IPS-NIHi7 (cell line): ENCODE data around the gene ITPR3.
"Not testable (repeated sequence)": the region's sequence is repeated elsewhere in the genome, so short reads cannot be mapped to it uniquely, and the experiment has no call there.

ENCODE experiments used
- DNase-seq: peaks from one replicate; pipeline ENCODE4 v3.0.0; 2012; ENCODE audit warnings: mixed read lengths; ENCODE audit errors: extremely low spot score

Gene ITPR3

DNA sequence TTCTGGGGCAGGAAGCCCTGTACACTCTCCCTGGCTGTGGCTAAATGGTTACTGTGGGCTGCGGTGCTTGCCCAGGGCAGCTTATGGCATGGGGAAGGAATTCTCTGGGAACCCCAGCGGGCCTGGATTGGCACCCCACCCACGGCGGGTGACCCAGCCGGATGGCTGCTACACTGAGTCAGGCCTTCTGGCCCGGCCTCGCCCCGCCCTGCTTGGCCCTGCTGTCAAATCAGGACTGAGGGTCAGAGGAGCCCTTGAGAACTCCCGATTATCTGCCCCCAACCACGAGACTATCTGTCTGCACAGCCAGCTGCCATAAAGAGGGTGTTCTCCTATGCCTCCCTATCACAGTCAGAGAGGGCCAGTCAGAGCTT lies 7.3 kb upstream of the ITPR3 start:
- no peak for DNase-seq

DNA sequence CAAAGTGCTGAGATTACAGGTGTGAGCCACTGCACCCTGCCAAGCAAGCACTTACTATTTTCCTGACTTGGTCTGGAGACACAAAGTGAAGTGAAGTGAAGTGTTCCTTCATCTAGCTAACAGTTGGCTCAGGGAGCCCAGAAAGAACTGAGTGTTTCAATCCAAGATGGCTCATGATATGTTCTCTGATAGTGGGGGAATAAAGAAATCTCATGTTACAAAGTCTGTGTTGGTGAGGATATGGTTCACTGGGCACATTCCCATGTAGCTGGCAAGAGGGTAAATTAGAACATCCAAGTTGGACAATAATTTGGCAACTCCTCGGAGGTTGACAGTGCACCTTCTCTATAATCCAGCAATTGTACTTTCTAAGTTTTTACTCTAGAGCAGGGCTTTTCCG lies 5.0 kb upstream of the ITPR3 start:
- DNase-seq = no peak

DNA sequence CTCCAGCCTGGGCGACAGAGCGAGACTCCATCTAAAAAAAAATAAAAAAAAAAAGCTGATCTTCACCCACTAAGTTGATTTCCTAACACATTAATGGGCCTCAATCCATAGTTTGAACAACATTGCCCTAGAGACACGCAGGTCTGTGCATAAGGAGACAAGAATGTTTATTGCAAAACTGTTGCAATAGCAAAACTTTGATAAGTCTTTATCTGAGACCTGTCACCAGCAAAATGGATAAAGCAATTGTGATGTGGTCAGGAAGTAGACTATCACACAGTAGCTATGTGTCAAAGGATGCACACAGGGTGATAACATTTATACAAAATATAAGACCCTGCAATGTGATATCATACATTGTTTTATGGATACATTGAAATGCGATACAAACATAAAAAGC lies 4.2 kb upstream of the ITPR3 start:
- no peak for DNase-seq

DNA sequence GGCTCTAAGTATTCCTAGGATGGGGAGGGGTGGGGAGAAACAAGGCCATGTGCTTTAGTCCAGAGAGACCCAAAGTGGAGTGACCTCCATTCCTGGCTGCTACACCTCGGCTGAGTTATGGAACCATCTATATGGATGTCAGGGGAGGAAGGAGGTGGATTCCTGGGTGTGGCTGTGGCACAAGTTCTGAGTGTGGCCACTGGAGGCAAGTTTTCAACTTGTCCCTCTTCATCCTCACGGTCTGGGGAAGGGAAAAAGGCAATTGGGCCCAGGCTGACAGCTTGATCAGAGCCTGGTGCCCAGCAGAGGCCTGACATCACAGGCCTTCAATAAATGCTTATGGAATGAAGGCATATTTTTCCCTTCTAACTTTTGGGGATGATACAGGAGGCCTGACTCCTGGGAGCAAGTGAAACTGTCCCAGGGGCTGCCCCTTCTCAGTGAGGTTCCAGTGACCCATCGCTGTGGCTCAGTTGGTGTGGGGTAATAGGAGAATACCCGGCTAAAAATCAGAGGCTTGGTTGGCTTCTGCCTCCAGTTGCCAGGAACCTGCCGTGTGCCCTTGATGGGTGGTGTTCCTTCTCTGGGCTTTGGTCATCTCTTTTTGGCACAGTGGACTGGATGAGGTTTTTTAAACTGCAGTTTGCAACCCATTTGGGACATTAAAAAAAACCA lies 1.8 kb upstream of the ITPR3 start:
- DNase-seq = no peak

DNA sequence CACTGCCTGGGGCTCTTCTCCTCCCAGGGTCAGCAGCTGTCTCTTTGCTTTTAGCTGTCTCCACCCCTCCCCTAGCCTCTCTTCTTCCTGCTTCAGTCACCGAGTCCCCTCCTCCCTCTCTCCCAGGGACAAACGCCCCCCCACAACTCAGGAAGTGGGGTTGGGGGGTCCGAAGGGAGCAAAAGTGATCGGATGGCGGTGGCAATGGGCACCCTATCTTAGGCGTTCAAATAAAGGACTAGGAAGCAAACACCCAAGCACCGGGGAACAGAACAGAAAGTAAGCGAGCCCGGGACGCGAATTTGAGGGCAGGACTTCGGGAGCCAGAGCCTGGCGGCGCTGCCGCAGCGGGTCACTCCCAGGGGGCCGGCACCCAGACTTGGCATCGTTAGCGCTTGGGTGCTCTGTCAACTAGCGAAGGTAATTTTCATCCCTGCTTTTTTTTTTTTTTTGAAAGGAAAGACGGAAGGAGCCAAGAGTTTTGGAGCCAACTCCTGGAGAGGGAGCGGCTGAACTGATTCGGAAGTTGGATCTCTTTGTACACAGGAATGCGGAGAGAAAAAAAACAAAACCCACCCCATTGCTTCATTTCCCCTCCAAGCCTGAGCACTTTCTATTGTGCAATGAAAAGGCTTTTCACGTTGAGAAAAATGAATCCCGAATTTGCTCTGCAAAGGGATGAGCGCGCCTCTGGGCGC lies 815 bp upstream of the ITPR3 start:
- DNase-seq = no peak

DNA sequence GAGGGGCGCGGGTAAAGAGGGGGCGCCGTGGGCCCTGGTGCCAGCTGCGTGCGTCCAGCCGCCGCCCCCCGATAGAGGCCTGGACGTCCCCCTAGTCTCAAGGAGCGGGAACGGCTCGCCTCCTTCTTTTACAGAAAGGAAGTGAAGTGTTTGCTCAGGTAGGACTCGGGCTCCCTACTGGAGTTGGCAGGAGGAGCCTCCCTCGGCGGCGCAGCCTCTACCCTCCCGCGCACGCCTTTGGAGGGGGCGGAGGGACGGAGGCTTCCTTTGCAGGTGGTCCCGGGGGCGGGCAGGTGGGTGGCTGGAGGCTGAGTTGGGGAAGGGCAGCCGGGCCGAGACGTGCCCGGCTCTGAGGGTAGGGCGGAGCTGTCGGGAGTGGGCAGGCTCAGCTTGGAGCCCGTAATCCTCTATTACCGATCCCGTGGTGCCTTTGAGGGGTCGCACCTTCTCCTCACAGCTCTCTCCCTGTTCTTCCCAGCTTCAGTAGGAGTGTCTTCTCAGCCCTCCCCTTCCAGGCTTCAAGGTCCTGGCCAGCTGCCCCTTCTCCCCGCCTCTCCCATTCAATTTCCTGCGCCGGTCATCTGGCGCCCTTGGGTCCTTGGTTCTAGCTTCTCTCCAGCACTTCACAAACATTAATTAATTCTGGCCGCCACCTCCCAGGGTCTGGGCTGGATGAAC lies 728 bp downstream of the ITPR3 start:
- peak; percentile 73 for DNase-seq

DNA sequence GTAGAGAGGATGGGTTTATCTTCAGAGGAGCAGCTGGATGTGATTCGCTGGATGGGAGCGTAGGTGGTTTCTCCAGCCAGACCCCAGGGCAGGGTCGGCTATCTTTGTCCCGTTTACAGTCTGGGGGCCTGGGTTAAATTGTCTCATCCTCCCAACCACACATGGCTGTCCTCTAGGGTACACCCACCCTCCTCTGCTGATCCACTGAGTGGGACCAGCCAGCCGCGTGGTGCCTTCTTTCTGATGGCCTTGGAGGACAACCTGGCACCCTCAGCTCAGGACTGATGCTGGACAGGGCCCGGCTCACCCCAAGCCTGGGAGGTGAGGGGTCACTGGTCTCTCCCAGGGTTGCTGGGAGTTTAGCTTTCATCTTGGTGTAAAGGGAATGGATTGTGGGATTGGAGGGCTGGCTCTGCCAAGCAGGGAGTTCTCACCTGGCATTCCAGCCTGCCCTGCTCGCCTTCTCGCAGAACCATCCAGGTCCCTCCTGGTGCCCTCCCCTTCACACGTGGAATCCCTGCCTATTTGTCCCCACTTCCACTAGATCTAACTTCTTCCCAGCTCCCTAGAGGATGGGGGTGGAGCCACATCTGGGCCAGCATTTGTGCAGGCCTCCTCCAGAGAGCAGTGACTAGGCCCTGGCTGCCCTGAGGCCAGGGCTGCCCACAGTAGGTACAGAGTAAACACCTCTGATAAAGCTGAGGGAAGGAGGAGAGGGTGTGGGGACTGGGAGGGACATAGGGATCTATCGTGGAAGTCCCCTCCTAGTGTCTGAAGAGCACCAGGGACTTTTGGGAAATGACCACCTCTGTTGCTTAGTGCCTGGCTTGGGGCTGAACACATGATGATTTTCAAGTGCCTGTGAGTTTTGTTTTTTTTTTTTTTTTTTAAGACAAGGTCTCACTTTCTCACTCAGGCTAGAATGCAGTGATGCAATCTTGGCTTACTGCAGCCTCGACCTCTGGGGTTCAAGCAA lies 1.6 kb downstream of the ITPR3 start:
- no peak for DNase-seq

DNA sequence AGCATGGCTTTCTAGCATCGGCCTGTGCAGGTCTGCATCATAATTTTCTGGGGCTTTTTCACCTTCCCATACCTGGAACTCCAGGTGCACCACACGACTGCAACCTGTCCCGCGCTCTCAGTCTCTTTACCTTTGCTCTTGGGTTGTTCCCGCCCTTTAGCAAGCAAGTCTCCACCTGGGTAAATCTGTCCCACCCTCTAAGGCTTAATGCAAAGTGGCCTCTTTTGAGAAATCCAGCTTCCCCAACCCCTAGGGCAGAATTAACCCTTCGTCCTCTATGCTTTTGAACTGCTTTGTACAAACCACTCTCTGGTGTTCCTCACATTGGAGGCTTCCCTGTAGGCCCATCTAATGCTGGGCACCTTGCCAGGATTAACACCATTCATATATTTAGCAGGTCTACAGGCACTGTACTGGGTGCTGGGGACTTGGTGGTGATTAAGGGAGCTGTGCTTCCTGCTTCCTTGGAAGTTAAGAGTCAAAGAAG lies 2.8 kb downstream of the ITPR3 start:
- DNase-seq = no peak

DNA sequence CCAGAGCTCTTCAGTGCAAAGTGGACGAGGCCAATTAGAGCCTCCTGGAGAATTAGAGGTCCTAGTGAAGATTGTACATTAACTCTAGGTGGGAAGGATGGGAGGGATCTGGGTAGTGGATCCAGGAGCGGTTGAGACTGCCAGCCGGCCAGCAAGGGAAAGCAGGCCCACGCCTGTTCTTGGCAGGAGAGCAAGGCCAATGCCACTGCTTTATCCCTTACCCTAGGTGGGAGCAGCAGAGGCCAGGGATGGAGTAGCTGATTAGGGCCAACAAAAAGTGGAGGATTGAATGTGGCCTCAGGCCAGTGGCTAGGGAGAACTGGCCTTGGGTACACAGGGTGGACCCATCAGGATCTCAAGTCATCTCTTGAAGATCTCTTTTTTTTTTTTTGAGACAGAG lies 3.7 kb downstream of the ITPR3 start:
- no peak for DNase-seq

DNA sequence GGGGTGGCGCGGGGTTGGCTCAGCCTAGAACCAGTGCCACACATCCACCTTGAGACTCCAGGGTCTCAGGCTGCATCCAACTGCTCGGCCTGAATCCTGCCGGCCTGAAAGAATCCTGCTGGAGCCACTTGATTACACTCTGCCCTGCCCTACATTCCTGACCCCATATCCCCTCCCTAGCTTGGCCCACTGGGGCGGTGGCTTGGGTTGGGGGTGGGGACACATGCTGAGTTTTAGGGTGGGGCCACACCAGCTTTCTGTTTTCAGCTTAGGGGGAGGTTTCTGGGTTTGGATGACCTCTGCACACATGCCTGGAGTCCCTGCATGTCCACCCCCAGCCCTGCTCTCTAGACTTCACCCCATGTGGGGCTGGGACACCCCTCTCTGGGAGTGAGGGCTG lies 6.8 kb downstream of the ITPR3 start:
- no peak for DNase-seq

DNA sequence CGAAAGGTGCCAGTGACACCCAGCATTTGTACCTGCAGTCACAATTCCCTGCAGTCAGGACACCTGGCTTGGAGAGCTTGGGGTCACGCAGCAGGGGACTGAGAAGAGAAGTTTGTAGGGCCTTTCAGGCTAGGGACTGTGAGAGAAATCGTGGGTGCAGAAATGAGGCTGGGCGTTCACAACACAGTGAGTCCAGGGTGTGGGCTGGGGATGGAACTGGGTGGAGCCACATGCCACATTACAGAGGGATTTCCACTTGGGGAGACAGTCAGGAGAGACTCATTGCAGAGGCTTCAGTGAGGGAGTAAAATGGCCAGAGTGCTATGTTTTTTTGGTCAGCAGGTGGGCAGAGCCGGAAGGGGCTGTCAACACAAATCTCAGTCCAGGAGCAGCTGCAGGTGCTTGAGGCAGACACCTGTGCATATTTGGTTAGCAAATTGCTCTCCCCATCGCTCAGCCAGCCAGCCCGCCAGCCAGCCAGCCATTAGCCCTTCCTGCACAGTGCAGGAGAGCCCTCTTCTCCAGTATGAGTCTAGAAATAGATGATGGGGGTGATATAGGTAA lies 7.4 kb downstream of the ITPR3 start:
- no peak for DNase-seq

DNA sequence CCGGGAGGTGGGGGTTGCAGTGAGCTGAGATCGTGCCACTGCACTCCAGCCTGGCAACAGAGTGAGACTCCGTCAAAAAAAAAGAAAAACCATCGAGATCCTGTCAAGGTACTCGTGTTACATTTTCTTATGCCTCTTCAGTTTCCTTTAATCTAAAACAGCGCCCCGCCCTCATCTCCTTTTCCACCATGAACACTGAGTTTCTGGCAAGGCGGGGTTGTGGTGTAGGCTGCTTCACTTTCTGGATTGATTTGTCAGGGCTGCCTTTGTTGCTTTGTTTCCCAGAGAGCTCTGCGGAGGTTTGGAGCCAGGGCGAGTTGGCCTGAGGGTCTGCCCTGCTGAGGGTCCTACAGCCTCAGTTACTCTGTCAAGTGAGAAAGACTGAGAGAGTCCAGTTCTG lies 8.9 kb downstream of the ITPR3 start:
- DNase-seq = no peak

DNA sequence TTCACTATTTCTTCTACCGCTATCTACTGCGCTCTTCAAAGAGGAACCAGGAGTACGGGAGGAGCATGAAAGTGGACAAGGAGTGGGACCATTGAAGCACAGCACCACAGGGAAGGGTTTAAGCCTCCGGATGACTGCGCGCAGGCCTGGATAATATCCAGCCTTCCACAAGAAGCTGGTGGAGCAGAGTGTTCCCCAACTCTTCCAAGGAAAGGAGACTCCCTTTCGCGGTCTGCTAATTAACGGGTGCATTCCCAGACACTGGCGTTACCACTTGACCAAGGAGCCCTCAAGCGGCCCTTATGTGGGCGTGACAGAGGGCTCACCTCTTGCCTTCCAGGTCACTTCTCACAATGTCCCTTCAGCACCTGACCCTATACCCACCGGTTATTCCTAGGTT lies 10.4 kb downstream of the ITPR3 start:
- not testable (repeated sequence) for DNase-seq

DNA sequence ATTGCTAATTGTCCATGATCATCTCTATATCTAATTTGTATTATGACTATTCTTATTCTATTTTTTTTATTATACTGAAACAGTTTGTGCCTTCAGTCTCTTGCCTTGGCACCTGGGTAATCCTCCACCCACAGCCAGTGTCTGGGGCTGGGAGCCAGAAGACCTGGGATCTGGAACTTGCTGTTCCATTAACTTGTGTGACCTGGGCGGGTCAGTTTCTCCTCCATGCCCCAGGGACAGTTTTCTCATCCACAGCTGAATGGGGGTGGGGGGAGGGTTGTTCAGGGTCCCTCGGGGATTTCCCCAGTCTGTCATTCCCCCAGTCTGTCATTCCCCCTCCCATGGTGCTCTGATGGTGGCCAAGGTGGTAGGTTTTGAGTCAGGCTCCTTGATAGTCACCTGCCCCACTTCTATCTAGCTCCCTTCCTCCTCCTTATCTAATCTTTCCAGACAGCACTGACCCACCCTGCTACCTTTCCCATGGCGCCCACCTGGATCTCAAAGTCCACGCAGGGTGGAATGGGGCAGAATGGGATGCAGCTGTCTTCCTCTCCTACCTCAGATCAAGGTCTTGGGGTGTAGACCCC lies 10.9 kb downstream of the ITPR3 start:
- no peak for DNase-seq

DNA sequence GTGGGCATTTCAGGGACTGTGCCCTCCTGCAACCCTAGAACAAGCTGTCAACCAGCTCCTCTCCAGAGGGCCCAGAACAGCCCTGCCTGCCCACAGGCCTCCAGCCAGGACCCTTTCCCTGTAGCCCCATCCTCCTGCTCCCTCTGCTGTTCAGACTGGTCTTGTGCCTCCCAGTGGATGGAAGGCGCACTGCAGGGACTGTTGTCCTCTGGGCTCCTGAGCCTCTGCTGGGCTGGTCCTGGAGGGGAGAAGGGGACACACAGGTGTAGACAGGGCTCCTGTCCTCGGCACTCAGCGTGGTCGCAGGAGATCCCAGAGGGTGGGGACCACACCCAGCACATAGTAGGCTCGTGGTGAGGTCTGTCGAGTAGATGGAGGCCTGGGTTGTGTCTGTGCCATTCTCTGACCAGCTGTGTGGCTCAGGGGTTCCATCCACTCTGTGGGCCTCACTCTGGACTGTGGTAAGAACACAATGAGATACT lies 11.5 kb downstream of the ITPR3 start:
- DNase-seq = peak; percentile 91

DNA sequence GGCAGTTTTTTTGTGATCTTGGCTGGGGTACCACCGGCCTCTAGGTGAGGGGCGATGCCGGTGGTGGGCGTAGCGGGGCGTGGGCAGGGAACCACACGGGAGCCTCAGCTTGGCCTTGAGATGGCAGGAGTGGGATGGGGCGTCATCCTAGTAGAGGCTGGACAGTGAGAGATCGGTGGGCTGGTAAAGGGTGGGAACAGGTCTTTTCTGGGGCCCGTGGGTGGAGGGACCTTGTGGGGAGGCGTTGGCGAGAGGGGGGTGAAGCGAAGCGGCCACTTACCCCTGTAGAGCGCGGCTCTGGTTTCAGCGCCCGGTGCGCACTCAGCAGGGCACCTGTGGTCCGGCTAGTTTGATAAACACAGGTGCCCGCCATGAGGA lies 12.0 kb downstream of the ITPR3 start:
- DNase-seq = no peak

DNA sequence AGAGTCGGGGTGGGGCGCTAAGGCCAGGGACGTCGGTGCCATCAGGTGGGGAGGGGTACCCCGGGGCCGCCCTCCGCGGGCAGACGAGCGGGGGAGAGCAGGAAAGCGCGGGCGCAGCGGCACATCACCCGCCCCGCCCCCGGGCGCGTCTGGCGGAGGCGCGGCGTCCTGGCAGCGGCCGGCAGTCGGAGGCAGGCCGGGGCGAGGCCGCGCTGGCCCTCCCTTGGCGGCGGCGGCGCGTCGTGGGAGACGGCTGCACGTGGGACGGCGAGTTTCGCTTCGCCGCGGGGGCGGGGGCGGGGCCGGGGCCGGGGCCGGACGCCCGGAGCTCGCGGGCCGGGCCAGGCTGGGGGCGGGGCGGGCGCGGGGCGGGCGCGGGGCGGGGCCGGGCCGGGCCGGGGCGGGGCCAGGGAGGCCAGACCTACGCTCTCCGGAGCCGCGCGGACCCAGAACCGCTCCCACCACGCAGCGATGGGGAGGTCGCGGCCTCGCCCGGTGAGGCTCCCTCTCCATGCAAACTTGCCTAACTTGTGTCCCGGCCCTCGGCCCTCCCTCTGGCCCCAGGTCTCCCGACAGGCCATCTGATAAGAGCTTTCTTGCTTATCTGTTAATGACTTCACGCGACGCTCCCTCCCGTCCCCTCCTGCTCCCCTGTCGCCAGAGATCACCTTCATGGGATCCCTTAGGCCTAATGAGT lies 12.5 kb downstream of the ITPR3 start:
- peak; percentile 80 for DNase-seq

DNA sequence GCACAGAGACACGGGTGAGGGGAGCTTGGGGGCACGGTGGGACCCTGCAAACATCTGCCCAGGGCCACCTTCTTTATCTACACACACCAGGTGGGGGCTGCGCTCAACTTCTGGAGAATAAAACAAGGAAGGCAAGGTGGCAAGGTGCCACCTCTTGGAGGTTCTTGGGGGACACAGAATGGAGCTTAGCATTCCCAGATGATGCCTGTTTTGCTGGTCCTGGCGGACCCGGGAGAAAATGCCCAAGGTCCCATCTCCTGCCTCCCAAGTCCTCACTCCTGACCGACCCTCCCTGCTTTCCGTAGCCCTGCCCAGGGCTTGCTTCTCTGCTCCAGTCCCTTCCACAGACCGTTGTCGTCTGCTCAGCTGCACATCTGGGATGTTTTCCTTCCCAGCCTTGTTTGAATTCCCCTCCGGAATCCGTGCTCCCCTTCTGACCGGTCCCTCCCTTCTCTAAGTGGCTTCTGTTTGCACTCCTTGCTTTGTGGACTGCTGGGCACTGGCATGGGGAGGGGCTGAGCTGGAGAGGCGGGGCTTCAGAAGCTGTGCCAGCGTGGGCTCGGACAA lies 13.1 kb downstream of the ITPR3 start:
- DNase-seq = no peak

DNA sequence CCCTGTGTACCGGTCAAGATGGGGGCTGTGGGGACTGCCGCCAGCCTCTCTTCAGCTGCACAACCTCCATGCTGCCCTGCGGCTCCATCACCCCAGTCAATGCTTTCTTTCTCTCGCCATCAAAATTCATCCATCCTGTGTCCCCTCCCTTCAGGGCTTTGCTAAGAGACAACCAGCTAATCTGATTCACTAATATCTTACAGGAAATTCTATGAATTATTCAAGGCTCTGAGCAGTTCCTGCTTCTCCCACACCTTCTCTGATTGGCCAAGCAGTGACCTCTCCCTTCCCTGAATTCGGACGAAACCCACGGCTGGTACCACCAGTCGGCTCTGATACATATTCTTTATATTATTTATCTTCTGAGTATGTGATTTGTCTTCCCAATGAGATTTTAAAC lies 13.8 kb downstream of the ITPR3 start:
- DNase-seq = no peak

DNA sequence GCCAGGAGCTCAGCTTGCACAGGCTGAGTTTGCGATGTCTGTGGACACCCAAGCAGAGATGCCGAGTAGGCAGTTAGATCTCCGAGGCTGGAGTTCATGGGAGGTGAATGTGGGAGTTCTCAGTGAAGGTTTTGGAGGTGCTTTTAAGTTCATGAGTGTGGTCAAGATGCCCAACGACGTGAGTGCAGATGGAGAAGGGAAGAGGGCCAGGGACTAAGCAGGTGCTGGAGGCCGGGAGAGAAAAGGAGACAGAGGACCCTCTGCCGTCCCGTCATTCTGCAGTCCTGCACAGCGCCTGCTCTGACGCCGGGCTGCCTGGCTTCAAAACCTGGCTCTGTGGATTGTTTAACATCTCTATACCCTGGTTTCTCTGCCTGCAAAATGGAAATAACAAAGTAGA lies 15.5 kb downstream of the ITPR3 start:
- DNase-seq = no peak
